NT2/D1 (cell line): ENCODE results near the gene MMS19.
A peak's percentile ranks its signal among the peaks of the same experiment; 100 is the strongest.
"Not testable (repeated sequence)": the region's sequence is repeated elsewhere in the genome, so short reads cannot be mapped to it uniquely, and the experiment has no call there.

ENCODE experiments used
- DNase-seq: peaks from one replicate; pipeline ENCODE4 v3.0.0-alpha.2; 2011; ENCODE audit warnings: low read depth, low spot score
- H3K27me3 ChIP-seq: 2 replicates; pipeline ENCODE4 v1.6.0; 2011; ENCODE audit warnings: mild to moderate bottlenecking; ENCODE audit not compliant: insufficient read length, insufficient read depth
- H3K36me3 ChIP-seq: 2 replicates; pipeline ENCODE4 v1.6.1; 2011; ENCODE audit warnings: mild to moderate bottlenecking, low read length, mixed read lengths; ENCODE audit not compliant: insufficient read depth, insufficient read length
- H3K4me1 ChIP-seq: 2 replicates; pipeline ENCODE4 v1.5.1; 2011; ENCODE audit not compliant: insufficient read depth, insufficient read length
- H3K4me3 ChIP-seq: 2 replicates; pipeline ENCODE4 v1.5.1; 2011; ENCODE audit warnings: low read depth; ENCODE audit not compliant: insufficient read length
- H3K9ac ChIP-seq: 2 replicates; pipeline ENCODE4 v1.6.0; 2011; ENCODE audit warnings: low read depth; ENCODE audit not compliant: insufficient read length
- H3K9me3 ChIP-seq: 2 replicates; pipeline ENCODE4 v1.5.1; 2011; ENCODE audit warnings: mild to moderate bottlenecking, low read length; ENCODE audit not compliant: insufficient read depth
- SUZ12 ChIP-seq: IDR thresholded peaks from 2 replicates; pipeline ENCODE4 v1.6.1; 2011; ENCODE audit not compliant: insufficient read length, insufficient read depth; ENCODE audit errors: extremely low read depth
- YY1 ChIP-seq: IDR thresholded peaks from 2 replicates; pipeline ENCODE4 v1.6.1; 2011; ENCODE audit not compliant: insufficient read length, insufficient read depth
- ZNF274 ChIP-seq: IDR thresholded peaks from 2 replicates; pipeline ENCODE4 v1.6.1; 2011; ENCODE audit warnings: mild to moderate bottlenecking, low read depth, low read length

MMS19 gene

GRCh38 chr10:97482381-97482780 is 15.8 kb downstream of the MMS19 start:
- no peaks in the 10 kb centered on the region for H3K9me3 ChIP-seq
- no peaks in the 10 kb centered on the region for H3K27me3 ChIP-seq
- H3K4me3 ChIP-seq, result no peak overlapping the region
- no peak overlapping the region for H3K9ac ChIP-seq
- H3K36me3 ChIP-seq, result peaks cover 50% of the 10 kb centered on the region
- no peak for DNase-seq
- TF ChIP-seq ZNF274 (no peak), SUZ12 (no peak), YY1 (no peak)
- no peaks in the 10 kb centered on the region for H3K4me1 ChIP-seq

GRCh38 chr10:97481071-97481470 is 17.2 kb downstream of the MMS19 start:
- H3K9me3 ChIP-seq, result no peaks in the 10 kb centered on the region
- TF ChIP-seq YY1, result no peak
- TF ChIP-seq SUZ12, result no peak
- TF ChIP-seq ZNF274, result no peak
- H3K27me3 ChIP-seq, result no peaks in the 10 kb centered on the region
- no peak for DNase-seq
- H3K4me1 ChIP-seq, result no peaks in the 10 kb centered on the region
- no peak overlapping the region for H3K9ac ChIP-seq
- H3K36me3 ChIP-seq, result peaks cover 63% of the 10 kb centered on the region
- H3K4me3 ChIP-seq, result no peak overlapping the region

- H3K9me3 ChIP-seq, result no peaks in the 10 kb centered on the region
- H3K36me3 ChIP-seq, result peaks cover 71% of the 10 kb centered on the region
- no peaks in the 10 kb centered on the region for H3K27me3 ChIP-seq
- peak; percentile 82 for DNase-seq
- no peak overlapping the region for H3K9ac ChIP-seq
- H3K4me3 ChIP-seq, result no peak overlapping the region
- TF ChIP-seq SUZ12 (no peak), YY1 (peak; percentile 60), ZNF274 (no peak)
- H3K4me1 ChIP-seq, result no peaks in the 10 kb centered on the region
Observed at GRCh38 chr10:97479939-97480338, 18.3 kb downstream of the MMS19 start.

GRCh38 chr10:97479410-97479809 is 18.8 kb downstream of the MMS19 start:
- H3K4me3 ChIP-seq, H3K9ac ChIP-seq, DNase-seq, H3K4me1 ChIP-seq, H3K27me3 ChIP-seq, H3K9me3 ChIP-seq: not testable (repeated sequence)
- H3K36me3 ChIP-seq, result peaks cover 76% of the 10 kb centered on the region

GRCh38 chr10:97475936-97476594 is 22.2 kb downstream of the MMS19 start:
- no peaks in the 10 kb centered on the region for H3K9me3 ChIP-seq
- TF ChIP-seq SUZ12 (no peak), ZNF274 (no peak), YY1 (no peak)
- no peaks in the 10 kb centered on the region for H3K27me3 ChIP-seq
- H3K36me3 ChIP-seq, result peaks cover 86% of the 10 kb centered on the region
- no peak overlapping the region for H3K4me3 ChIP-seq
- no peaks in the 10 kb centered on the region for H3K4me1 ChIP-seq
- DNase-seq, result no peak
- no peak overlapping the region for H3K9ac ChIP-seq

GRCh38 chr10:97474918-97475317 is 23.3 kb downstream of the MMS19 start:
- TF ChIP-seq SUZ12, result no peak
- no peak for TF ChIP-seq YY1
- no peak for TF ChIP-seq ZNF274

GRCh38 chr10:97468781-97469180 is 29.4 kb downstream of the MMS19 start:
- peaks cover 84% of the 10 kb centered on the region for H3K36me3 ChIP-seq
- H3K9ac ChIP-seq, result not testable (repeated sequence)

More at GRCh38 chr10:97474918-97475317, 23.3 kb downstream of the MMS19 start:
- Histone ChIP-seq H3K9me3 (no peaks in the 10 kb centered on the region), H3K9ac (no peak overlapping the region), H3K4me1 (no peaks in the 10 kb centered on the region), H3K27me3 (no peaks in the 10 kb centered on the region), H3K36me3 (peaks cover 86% of the 10 kb centered on the region), H3K4me3 (no peak overlapping the region)
- no peak for DNase-seq

GRCh38 chr10:97468162-97468561 is 30.1 kb downstream of the MMS19 start:
- Histone ChIP-seq H3K4me1 (no peaks in the 10 kb centered on the region), H3K4me3 (no peak overlapping the region), H3K9ac (no peak overlapping the region), H3K36me3 (peaks cover 83% of the 10 kb centered on the region), H3K27me3 (no peaks in the 10 kb centered on the region), H3K9me3 (no peaks in the 10 kb centered on the region)
- no peak for TF ChIP-seq ZNF274
- no peak for DNase-seq

More at GRCh38 chr10:97468781-97469180, 29.4 kb downstream of the MMS19 start:
- not testable (repeated sequence) for H3K4me3 ChIP-seq, DNase-seq, H3K27me3 ChIP-seq, H3K9me3 ChIP-seq, H3K4me1 ChIP-seq
